HepG2 (cell line): ENCODE results near the gene GZF1. TPM values are rescaled to one million over a fixed set of nuclear protein-coding genes. Genes with fewer than 3 reads are reported as not detected.

ENCODE experiments used
- BRD4 ChIP-seq: sonication (generic); formaldehyde crosslinking; IDR thresholded peaks from 2 replicates; pipeline ENCODE4 v1.4.0; 2020; ENCODE audit warnings: missing genetic modification reagents
- FOXM1 ChIP-seq: sonication (generic); formaldehyde crosslinking; IDR thresholded peaks from 2 replicates; pipeline ENCODE4 v1.5.0; 2020; ENCODE audit warnings: missing genetic modification reagents
- HNRNPL ChIP-seq: fragments of 200-400 bp; formaldehyde crosslinking; IDR thresholded peaks from 2 replicates; pipeline ENCODE4 v1.6.1; 2017; ENCODE audit warnings: mild to moderate bottlenecking, low read depth, low read length
- MBD4 ChIP-seq: IDR thresholded peaks from 2 replicates; pipeline ENCODE4 v1.6.1; 2012; ENCODE audit warnings: low read length, inconsistent platforms, borderline replicate concordance
- MIER2 ChIP-seq: IDR thresholded peaks from 2 replicates; pipeline ENCODE4 v1.6.1; 2016; ENCODE audit warnings: missing biosample characterization, missing genetic modification reagents
- MXD4 ChIP-seq: IDR thresholded peaks from 2 replicates; pipeline ENCODE4 v1.6.1; 2016; ENCODE audit warnings: mild to moderate bottlenecking, missing biosample characterization, missing genetic modification reagents
- NR2F6 ChIP-seq, 2 experiments: IDR thresholded peaks; 2 replicates each; pipeline ENCODE4 v1.6.1; 2016; ENCODE audit warnings: antibody characterized with exemption in 1 of 2, mild to moderate bottlenecking in 1 of 2
- PITX1 ChIP-seq: sonication (generic); formaldehyde crosslinking; IDR thresholded peaks from 2 replicates; pipeline ENCODE4 v1.5.1; 2020; ENCODE audit warnings: mild to moderate bottlenecking, missing genetic modification reagents
- RAD21 ChIP-seq: fragments of 450-650 bp; formaldehyde crosslinking; IDR thresholded peaks from 2 replicates; pipeline ENCODE4 v1.5.0; 2020; ENCODE audit warnings: mild to moderate bottlenecking
- RARA ChIP-seq: IDR thresholded peaks from 2 replicates; pipeline ENCODE4 v1.6.1; 2016; ENCODE audit warnings: missing genetic modification reagents, missing compliant biosample characterization
- RBAK ChIP-seq: sonication (generic); formaldehyde crosslinking; IDR thresholded peaks from 2 replicates; pipeline ENCODE4 v1.5.1; 2020; ENCODE audit warnings: mild to moderate bottlenecking, missing genetic modification reagents
- RFX3 ChIP-seq: IDR thresholded peaks from 2 replicates; pipeline ENCODE4 v1.6.1; 2016; ENCODE audit warnings: missing biosample characterization, missing genetic modification reagents
- SALL2 ChIP-seq: sonication (generic); formaldehyde crosslinking; IDR thresholded peaks from 2 replicates; pipeline ENCODE4 v1.8.1; 2023; ENCODE audit warnings: mild to moderate bottlenecking, missing genetic modification reagents, inconsistent platforms
- SMAD9 ChIP-seq: sonication (generic); formaldehyde crosslinking; IDR thresholded peaks from 2 replicates; pipeline ENCODE4 v1.5.1; 2020; ENCODE audit warnings: mild to moderate bottlenecking, missing genetic modification reagents
- SOX5 ChIP-seq: IDR thresholded peaks from 2 replicates; pipeline ENCODE4 v1.6.1; 2016; ENCODE audit warnings: borderline replicate concordance
- ZBTB21 ChIP-seq: sonication (generic); formaldehyde crosslinking; IDR thresholded peaks from 2 replicates; pipeline ENCODE4 v1.4.0; 2020; ENCODE audit warnings: missing genetic modification reagents
- ZFP36L1 ChIP-seq: sonication (generic); formaldehyde crosslinking; IDR thresholded peaks from 2 replicates; pipeline ENCODE4 v1.8.0; 2022; ENCODE audit warnings: mild to moderate bottlenecking, missing genetic modification reagents, moderate library complexity
- ZNF143 ChIP-seq: sonication (generic); formaldehyde crosslinking; IDR thresholded peaks from 2 replicates; pipeline ENCODE4 v1.4.0; 2020; ENCODE audit warnings: missing genetic modification reagents
- ZNF556 ChIP-seq: sonication (generic); formaldehyde crosslinking; IDR thresholded peaks from 2 replicates; pipeline ENCODE4 v1.4.0; 2020; ENCODE audit warnings: mild to moderate bottlenecking, missing genetic modification reagents, borderline replicate concordance
- ZNF674 ChIP-seq: sonication (generic); formaldehyde crosslinking; IDR thresholded peaks from 2 replicates; pipeline ENCODE4 v1.5.0; 2020; ENCODE audit warnings: low read depth, mild to moderate bottlenecking, missing genetic modification reagents
- ZNF768 ChIP-seq: sonication (generic); formaldehyde crosslinking; IDR thresholded peaks from 2 replicates; pipeline ENCODE4 v1.4.0; 2020; ENCODE audit warnings: missing genetic modification reagents
- ZNF83 ChIP-seq: sonication (generic); formaldehyde crosslinking; IDR thresholded peaks from 2 replicates; pipeline ENCODE4 v1.4.0; 2020; ENCODE audit warnings: missing genetic modification reagents, mild to moderate bottlenecking, borderline replicate concordance
- ZNF879 ChIP-seq: sonication (generic); formaldehyde crosslinking; IDR thresholded peaks from 2 replicates; pipeline ENCODE4 v1.8.1; 2023; ENCODE audit warnings: missing genetic modification reagents
- ZNF891 ChIP-seq: sonication (generic); formaldehyde crosslinking; IDR thresholded peaks from 2 replicates; pipeline ENCODE4 v1.5.0; 2020; ENCODE audit warnings: mild to moderate bottlenecking, missing genetic modification reagents
- polyA plus RNA-seq, 8 experiments: library from polyadenylated mRNA; depleted of rRNA in 3 of 8; stranded (reverse) in 7 of 8; unstranded in 1 of 8; fragments of >200 nt; fragmentation: Illumina TruSeq in 4 of 8; extraction: Trizol in 4 of 8; gene quantifications; 2 replicates each; pipeline versions ENCODE4 v1.2.1 to v1.2.3, GENCODE V29; 2011 to 2016; ENCODE audit warnings: low read depth in 4 of 8, missing spikeins in 1 of 8, mixed read lengths in 1 of 8; ENCODE audit not compliant: insufficient read depth in 1 of 8
- total RNA-seq, 5 experiments: library from RNA; depleted of rRNA; stranded (reverse); fragments of >200 nt; fragmentation: Illumina TruSeq; extraction: Trizol; gene quantifications; 2 replicates each; pipeline ENCODE4 v1.2.3, GENCODE V29; 2016; ENCODE audit warnings: low read depth in 1 of 5
- TF ChIP-seq, protein P1 (sequence below): sonication (generic); formaldehyde crosslinking; IDR thresholded peaks from 2 replicates; pipeline ENCODE4 v1.8.0; 2022; ENCODE audit warnings: missing genetic modification reagents, low read depth, mild to moderate bottlenecking, borderline replicate concordance
- TF ChIP-seq, protein P2 (sequence below): sonication (generic); formaldehyde crosslinking; IDR thresholded peaks from 2 replicates; pipeline ENCODE4 v1.4.0; 2020; ENCODE audit warnings: mild to moderate bottlenecking, missing genetic modification reagents
- TF ChIP-seq, protein P3 (sequence below): sonication (generic); formaldehyde crosslinking; IDR thresholded peaks from 2 replicates; pipeline ENCODE4 v1.8.1; 2022; ENCODE audit warnings: mild to moderate bottlenecking, missing genetic modification reagents
- TF ChIP-seq, protein P4 (sequence below): IDR thresholded peaks from 2 replicates; pipeline ENCODE4 v1.6.1; 2016; ENCODE audit warnings: low read depth

The GZF1 gene
- total and polyA plus RNA-seq, 2 of the 13 experiments (the other 11 are each of a cell fraction or from before 2014, with no cell fraction given), result 16.9 to 26.0 TPM

DNA sequence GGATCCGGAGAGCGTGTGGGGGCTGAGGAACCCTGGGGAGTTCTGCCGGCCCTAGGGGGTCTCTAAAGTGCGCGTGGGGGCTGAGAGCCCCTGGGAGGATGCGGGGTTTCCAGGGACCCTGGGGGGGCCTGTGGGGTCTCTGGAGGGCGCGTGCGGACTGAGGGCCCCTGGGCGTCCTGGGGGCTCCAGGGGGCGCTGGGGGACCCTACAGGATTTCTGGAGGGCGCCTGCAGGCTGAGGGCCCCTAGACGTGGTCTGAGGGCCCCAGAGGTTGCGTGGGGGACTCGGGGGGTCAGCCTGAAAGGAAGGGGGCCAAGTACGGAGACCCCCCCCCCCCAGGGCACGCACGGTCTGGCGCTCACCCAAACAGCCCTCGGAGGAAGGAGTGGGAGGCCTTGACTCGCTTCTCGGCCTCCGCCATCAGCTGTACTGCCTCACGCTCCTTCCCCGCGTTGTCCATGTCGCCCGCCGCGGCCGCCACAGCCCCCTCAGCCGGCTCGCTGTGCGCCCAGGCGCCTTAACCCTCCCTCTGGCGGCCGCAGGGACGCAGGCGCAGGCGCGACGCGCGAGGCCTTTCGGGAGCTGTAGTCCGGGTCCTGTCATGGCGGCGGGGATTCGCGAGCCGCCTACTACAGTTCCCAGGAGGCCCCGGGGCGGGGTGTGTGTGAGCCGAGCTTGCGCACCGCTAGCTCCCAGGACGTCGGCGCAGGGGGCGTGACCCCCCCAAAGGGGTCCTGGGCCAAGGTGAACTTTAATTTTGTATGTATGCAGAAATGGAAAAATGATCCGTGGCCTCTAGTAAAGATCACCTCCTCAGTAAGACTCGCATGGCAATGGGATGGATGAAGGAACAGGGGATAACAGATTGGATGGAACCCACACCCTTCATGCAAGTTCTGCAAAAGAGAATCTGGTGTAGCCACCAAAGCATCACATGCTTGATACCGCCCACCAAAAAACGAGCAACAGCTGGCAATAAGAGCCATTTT lies 59.3 kb downstream of the GZF1 start, which contains the start of gene NAPB (continued):
- peak; percentile 43; the same call in 1 of the 2 replicates for TF ChIP-seq ZFP36L1 (CRISPR knock-in tag)
- TF ChIP-seq BRD4 (CRISPR knock-in tag), result peak; percentile 82
- peak; percentile 51; the same call in 1 of the 2 replicates for TF ChIP-seq RBAK (CRISPR knock-in tag)
- peak; percentile 42; the same call in 1 of the 2 replicates for TF ChIP-seq SOX5 (CRISPR knock-in tag)
- TF ChIP-seq RAD21 (CRISPR knock-in tag), result no peak
- no peak for TF ChIP-seq HNRNPL
- TF ChIP-seq FOXM1, result peak; percentile 53
- TF ChIP-seq NR2F6 (IDR thresholded peaks at IDR 0.05), result peak; percentile 27; the same call in 1 of the 2 replicates
- TF ChIP-seq NR2F6 (CRISPR knock-in tag; IDR thresholded peaks at IDR 0.05), result peak; percentile 23
- TF ChIP-seq ZNF556 (CRISPR knock-in tag), result peak; percentile 89; the same call in 1 of the 2 replicates
- no peak for TF ChIP-seq ZNF879 (CRISPR knock-in tag)
- TF ChIP-seq RARA (CRISPR knock-in tag), result peak; percentile 22; the same call in 1 of the 2 replicates
- TF ChIP-seq, protein P1, sequence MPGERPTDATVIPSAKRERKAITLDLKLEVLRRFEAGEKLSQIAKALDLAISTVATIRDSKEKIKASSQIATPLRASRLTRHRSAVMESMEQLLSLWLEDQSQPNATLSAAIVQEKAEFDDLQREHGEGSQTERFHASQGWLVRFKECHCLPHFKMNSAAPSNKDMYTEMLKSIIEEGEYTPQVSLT, result no peak
- TF ChIP-seq PITX1, result peak; percentile 74; the same call in 1 of the 2 replicates
- TF ChIP-seq, protein P2, sequence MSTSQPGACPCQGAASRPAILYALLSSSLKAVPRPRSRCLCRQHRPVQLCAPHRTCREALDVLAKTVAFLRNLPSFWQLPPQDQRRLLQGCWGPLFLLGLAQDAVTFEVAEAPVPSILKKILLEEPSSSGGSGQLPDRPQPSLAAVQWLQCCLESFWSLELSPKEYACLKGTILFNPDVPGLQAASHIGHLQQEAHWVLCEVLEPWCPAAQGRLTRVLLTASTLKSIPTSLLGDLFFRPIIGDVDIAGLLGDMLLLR (CRISPR knock-in tag), result peak; percentile 37; the same call in 1 of the 2 replicates
- TF ChIP-seq MIER2 (CRISPR knock-in tag), result no peak
- no peak for TF ChIP-seq ZNF674 (CRISPR knock-in tag)
- TF ChIP-seq ZNF891, result no peak
- peak; percentile 100 for TF ChIP-seq ZNF143
- peak; percentile 76; the same call in 1 of the 2 replicates for TF ChIP-seq MXD4
- TF ChIP-seq ZBTB21, result no peak; the same call in 1 of the 2 replicates
- peak; percentile 82; the same call in 1 of the 2 replicates for TF ChIP-seq ZNF768 (CRISPR knock-in tag)
- TF ChIP-seq, protein P3, sequence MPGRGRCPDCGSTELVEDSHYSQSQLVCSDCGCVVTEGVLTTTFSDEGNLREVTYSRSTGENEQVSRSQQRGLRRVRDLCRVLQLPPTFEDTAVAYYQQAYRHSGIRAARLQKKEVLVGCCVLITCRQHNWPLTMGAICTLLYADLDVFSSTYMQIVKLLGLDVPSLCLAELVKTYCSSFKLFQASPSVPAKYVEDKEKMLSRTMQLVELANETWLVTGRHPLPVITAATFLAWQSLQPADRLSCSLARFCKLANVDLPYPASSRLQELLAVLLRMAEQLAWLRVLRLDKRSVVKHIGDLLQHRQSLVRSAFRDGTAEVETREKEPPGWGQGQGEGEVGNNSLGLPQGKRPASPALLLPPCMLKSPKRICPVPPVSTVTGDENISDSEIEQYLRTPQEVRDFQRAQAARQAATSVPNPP (CRISPR knock-in tag), result no peak
- peak; percentile 82; the same call in 1 of the 2 replicates for TF ChIP-seq ZNF83 (CRISPR knock-in tag)
- TF ChIP-seq MBD4, result no peak
- TF ChIP-seq, protein P4, sequence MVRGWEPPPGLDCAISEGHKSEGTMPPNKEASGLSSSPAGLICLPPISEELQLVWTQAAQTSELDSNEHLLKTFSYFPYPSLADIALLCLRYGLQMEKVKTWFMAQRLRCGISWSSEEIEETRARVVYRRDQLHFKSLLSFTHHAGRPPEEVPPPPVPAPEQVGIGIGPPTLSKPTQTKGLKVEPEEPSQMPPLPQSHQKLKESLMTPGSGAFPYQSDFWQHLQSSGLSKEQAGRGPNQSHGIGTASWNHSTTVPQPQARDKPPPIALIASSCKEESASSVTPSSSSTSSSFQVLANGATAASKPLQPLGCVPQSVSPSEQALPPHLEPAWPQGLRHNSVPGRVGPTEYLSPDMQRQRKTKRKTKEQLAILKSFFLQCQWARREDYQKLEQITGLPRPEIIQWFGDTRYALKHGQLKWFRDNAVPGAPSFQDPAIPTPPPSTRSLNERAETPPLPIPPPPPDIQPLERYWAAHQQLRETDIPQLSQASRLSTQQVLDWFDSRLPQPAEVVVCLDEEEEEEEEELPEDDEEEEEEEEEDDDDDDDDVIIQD (CRISPR knock-in tag), result peak; percentile 51; the same call in 1 of the 2 replicates
- TF ChIP-seq SMAD9 (CRISPR knock-in tag), result no peak
- peak; percentile 90 for TF ChIP-seq SALL2 (CRISPR knock-in tag)
- no peak for TF ChIP-seq RFX3 (CRISPR knock-in tag)
